GM18867 (cell line): Measurements from ENCODE around the gene RNF26.

Experiments
- ATAC-seq: cut with Tn5 transposase; IDR thresholded peaks from one replicate; pipeline ENCODE4 v1.9.1; 2021; ENCODE audit warnings: mild to moderate bottlenecking, moderate library complexity; ENCODE audit not compliant: unreplicated experiment

Gene RNF26

GRCh38 chr11:119315131-119316015 is 19.0 kb upstream of the RNF26 start:
- ATAC-seq: no peak

- ATAC-seq: no peak
Measured at GRCh38 chr11:119316016-119316728, 18.2 kb upstream of the RNF26 start.

GRCh38 chr11:119316729-119317591 is 17.4 kb upstream of the RNF26 start, which contains the start of gene MCAM:
Gene MCAM, minus strand, starts transcription at chr11:119317130. Its CDS starts 29 bp downstream, at chr11:119317101.
- no peak for ATAC-seq

GRCh38 chr11:119317592-119318239 is 16.6 kb upstream of the RNF26 start:
- ATAC-seq: no peak

GRCh38 chr11:119318240-119319135 is 15.8 kb upstream of the RNF26 start:
- ATAC-seq: no peak

- no peak for ATAC-seq
Measured at GRCh38 chr11:119319136-119319699, 15.1 kb upstream of the RNF26 start.

GRCh38 chr11:119319700-119320239 is 14.6 kb upstream of the RNF26 start:
- no peak for ATAC-seq

- ATAC-seq: no peak
Measured at GRCh38 chr11:119320240-119320775, 14.0 kb upstream of the RNF26 start.

GRCh38 chr11:119320776-119321524 is 13.4 kb upstream of the RNF26 start:
- ATAC-seq: peak; percentile 52

- ATAC-seq: no peak
Measured at GRCh38 chr11:119322360-119322739, 12.0 kb upstream of the RNF26 start.

- no peak for ATAC-seq
Measured at GRCh38 chr11:119322921-119323531, 11.3 kb upstream of the RNF26 start.

- ATAC-seq: no peak
Measured at GRCh38 chr11:119323532-119324033, 10.7 kb upstream of the RNF26 start.

- no peak for ATAC-seq
Measured at GRCh38 chr11:119324189-119324588, 10.1 kb upstream of the RNF26 start.

- no peak for ATAC-seq
Measured at GRCh38 chr11:119329320-119329719, 5.0 kb upstream of the RNF26 start.

- no peak for ATAC-seq
Measured at GRCh38 chr11:119330237-119330636, 4.1 kb upstream of the RNF26 start.

- no peak for ATAC-seq
Measured at GRCh38 chr11:119332111-119332765, 2.1 kb upstream of the RNF26 start.
